LHCN-M2 (cell line): Measurements from ENCODE around the gene ERBB4. TPM values are rescaled to one million over a fixed set of nuclear protein-coding genes. Genes with fewer than 3 reads are reported as not detected.

Experiments used
- DNase-seq: peaks from one replicate; pipeline ENCODE4 v3.0.0-alpha.2; 2012; ENCODE audit warnings: low read depth
- total RNA-seq: library from RNA; depleted of rRNA; stranded (reverse); fragments of >200 nt; gene quantifications from 2 replicates; pipeline ENCODE4 v1.2.3, GENCODE V29; 2014

ERBB4 gene
- total RNA-seq, 1 experiment from 2014 or later: not detected

DNA sequence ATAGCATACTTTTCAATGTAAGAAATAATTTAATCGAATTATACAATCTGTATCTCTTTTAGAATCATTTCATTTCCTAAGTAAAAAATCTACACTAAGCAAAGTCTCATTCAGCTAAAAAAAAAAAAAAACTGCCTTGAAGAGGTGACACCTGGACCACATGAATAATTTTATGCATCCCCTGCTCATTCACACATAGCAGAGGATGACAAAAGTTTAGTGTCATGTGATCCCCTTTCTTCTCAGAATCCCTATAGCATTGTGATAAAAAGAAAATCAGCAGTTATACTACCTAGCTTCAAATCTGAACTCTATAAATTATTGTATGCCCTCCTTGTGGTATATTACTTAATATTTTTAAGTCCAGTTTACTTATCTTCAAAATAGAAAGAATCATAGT lies 603.8 kb downstream of the ERBB4 start:
- no peak for DNase-seq

DNA sequence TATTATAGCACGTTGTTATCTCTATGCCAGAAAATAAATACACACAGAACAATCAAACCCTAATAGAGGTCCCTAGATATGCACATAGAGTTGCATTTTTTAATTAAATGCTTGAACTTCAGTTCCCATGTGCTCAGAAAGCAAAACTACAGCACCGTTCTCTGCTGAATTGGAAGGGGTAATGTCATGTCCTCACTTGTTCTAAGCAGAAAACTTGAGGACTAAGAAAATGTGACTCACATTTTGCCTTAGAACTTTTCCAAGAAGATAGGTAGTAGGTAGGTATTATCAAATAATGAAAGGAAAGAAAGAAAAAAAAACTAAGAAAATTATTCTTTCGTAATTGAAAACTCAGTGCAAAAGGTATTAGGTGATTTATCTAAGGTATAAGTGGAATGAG lies 607.3 kb downstream of the ERBB4 start:
- DNase-seq: no peak

DNA sequence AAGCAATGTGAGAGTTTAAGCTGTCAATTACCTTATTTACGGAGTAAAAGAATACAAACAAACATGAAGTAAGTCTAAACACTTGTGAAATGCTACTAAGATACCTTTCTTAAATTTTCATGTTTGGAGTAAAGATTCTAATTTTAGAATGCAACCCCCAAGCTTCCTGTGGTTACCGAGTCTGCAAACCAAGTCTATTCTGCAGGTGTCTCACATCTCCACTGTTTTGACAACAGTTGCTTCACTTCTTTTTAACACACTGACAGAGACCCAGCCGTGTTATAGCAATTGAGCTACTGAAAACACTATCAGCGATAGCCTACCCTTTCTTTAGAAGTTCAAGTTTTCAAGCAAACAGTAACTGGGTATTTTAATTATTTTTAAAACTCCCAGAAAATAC lies 608.3 kb downstream of the ERBB4 start:
- DNase-seq: no peak

DNA sequence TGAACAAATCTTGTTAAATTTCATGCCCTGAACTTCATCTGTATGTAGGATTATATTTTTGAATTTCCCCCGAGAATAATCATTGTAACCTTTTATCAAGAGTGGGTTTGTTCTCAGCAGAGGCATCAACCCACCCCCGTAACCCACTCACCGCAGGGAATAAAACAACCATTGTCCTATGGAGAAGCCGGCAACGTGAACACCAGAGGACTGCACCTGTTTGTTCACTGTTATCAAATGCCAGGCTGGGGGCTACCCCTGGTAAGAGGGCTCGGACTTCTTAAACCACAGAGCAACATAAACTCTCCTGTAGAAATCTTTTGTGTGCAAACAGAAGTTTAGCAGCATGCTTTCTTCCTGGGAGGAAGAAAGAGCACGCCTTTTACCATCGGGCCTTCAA lies 610.4 kb downstream of the ERBB4 start:
- DNase-seq: no peak

DNA sequence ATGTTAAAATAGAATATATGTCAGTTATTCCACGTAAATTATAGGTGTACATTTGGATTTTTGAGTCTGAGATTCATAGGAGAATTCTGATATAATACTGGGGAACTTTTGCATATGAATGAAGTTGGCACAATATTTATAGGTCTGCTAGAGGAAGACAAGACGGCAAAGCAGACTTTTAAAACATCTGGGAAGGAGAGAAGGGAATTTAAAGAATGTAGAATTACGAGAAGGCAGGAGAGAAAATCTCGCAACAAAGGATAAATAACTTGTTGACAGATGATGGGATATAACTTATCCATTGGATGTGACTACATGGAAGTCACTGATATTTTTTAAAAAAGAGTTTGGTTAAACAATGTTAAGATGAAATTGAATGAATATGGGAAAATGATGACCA lies 615.6 kb downstream of the ERBB4 start:
- no peak for DNase-seq

DNA sequence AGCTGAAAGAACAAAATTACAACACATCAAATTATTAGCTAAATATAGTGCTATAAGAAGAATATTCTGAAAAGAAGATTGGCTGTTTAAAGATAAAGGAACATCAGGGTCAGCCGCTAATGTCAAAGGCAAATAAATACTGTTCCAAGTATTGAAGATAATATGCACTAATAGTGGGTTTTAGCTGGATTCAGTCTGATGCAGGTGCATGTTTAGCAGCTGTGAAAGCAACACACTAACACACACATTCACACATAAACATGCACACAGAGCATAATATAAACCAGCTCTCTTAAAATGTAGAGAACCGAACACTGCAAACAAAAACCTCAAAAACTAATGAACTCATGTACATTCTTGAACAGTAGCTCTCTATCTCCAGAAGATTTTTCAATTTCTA lies 634.6 kb downstream of the ERBB4 start:
- no peak for DNase-seq

DNA sequence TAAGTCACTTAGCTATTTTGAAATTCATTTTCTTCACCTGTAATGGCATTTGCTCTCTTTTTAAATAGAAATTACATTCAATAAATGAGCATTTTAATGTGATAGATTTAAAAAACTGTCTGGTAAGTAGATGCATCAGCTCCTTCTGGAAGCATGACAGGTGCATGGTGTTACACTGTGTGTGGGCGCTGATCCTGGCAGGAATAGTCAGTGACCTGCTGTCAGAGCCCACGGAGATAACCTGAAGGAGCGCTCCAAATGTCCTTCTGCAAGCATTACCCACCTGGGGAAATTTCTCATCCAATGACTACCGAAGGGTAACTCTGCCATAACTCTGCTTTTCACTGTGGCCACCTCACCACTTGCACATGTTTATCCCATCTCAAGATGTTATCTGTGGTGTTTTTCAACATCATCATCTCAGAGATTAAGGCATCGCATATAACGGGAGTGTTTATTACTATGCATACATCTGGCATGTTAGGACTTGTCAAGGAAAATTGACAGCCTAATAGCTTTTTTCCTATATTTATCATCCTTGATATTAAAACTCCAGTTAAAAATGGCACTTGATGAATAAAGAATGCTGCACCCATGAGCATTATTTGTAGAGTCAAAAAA lies 637.3 kb downstream of the ERBB4 start:
- no peak for DNase-seq

DNA sequence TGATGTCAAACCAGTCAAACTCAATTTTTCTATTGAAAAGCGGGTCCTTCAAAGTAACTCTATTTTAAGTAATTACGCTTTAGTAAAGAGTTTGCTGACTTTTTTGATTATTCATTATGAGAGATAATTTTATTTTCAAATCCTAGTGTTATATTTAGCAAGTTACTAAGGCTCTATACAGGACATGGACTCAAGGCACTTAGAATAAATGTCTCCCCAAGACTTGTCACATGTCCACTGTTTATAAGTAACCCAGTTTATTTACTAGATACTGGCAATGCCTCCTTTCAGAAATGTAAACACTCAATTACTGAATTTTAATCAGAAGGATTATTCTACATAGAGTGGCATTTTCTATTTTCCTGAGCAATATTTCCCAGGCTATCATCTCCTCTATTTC lies 638.1 kb downstream of the ERBB4 start:
- no peak for DNase-seq

DNA sequence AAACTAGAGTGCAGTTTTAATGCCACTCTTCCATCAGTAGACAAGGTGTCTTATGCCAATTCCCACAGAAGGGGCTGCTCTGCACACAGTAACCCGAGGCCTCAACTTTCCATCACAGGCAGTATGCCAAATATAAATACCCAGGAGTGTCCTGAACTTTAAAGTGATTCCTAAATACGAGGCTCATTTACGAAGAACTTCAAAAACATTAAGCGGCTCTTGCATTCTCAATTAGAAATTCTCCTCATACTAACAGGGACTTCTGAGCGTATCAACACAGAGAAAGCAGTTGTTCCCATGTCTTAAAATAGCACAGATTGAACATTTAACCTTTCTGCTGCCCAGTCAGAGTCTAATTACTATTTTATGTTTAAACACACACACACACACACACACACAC lies 638.6 kb downstream of the ERBB4 start:
- DNase-seq: peak; percentile 2

DNA sequence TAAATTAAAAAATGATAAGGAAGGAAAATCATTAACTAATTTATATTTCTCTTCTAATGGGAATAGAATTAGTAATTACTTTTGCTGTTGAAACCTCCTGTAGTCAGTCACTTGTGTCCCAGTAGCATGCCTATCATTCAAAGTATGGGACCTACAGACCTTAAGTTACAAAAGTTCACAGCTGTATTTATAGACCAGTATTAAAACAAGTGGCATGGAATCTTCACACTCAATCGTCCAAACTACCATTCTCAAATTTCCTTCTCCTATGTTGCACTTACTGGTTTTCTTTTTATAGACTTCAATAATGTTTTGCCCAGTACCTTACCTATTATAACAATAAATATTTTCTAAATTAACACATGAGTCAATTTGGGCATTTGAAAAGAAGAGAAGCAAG lies 639.9 kb downstream of the ERBB4 start:
- no peak for DNase-seq

DNA sequence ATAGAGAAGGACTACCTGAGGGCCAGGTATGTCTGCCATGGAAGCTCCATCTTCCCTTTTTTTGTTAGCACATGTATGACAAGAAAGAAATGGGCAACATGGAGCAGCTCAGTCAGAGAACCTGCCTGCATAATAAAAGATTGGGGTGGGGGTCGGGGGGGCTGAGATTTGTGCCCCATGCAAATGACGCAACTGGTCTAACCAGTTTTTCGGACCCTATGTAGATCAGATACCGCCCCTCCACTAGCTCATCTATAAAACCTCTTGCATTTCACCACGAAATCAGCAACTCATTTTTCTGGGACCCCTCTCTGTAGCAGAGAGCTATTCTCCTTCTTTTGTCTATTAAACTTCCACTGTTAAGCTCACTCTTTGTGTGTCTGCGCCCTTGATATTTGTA lies 657.2 kb downstream of the ERBB4 start:
- no peak for DNase-seq

DNA sequence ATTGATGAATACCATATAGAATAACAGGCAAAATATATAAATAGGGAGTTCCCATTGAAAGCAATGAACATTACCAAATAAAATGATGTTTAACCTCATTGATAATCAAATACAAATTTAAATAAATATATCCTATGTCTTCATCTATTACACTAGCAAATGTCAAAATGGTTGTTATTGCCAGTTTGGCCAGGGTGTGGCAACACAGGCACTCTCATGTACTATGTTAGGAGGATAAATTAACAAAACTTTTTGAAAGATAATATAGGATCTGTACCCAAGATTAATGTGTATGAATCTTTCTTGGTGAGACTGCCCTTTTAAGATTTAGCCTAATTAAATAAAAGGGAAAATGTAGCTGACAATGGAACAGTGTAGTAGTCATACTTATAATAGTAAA lies 659.3 kb downstream of the ERBB4 start:
- peak; percentile 14 for DNase-seq

DNA sequence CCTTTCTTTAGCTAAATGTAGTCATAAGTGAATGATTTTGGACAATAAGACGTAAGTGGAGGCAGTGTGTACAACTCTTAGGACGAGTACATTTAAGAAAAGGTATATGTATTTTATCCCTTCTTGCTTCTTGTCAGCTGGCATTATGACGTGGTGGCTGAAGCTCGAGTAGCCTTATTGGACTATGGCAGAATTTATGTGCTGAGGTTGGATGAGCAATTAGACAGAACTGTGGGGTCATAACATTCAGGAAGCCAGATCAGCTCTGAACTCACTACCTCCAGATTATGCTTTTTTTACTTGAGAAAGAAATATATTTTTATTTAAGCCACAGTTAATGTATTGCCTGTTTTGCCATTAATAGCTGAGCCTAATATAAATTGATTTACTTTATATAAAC lies 661.5 kb downstream of the ERBB4 start:
- peak; percentile 13 for DNase-seq

DNA sequence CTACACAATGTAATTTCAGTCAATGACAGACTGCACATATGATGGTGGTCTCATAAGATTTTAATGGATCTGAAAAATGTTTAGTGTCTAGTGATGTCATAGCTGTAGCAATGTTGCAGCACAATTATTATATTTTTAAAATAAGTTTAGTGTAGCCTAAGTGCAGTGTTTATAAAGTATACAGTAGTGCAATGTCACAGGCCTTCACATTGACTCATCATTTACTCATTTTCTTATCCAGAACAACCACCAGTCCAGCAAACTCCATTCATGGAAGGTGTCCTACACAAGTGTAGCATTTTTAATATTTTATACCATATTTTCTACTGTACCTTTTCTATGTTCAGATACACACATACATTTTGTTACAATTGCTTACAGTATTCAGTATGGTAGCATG lies 663.1 kb downstream of the ERBB4 start:
- DNase-seq: no peak

DNA sequence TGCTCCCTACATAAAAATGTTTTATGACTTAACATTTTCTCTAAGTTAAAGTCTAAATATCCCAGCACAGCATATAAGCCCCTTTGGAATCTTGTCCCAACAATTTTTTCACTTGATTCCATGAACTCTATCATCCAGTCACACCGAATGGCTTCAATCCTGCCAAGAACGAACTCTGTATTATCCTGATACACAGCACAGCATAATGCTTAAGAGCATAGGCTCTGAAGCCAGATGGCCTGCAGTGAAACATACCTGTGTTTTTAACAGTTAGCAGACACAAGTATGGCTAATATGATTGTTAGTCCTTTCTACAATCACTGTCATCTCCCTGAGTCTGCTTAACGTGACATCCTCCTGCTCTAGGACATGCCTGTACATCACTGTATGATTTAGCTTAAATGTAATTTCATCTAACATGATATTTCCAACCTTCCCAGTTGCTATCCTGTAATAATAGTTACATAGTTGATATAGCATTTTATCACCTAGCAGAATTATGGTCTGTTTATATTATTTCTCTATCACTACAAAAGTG lies 669.5 kb downstream of the ERBB4 start:
- DNase-seq: no peak

DNA sequence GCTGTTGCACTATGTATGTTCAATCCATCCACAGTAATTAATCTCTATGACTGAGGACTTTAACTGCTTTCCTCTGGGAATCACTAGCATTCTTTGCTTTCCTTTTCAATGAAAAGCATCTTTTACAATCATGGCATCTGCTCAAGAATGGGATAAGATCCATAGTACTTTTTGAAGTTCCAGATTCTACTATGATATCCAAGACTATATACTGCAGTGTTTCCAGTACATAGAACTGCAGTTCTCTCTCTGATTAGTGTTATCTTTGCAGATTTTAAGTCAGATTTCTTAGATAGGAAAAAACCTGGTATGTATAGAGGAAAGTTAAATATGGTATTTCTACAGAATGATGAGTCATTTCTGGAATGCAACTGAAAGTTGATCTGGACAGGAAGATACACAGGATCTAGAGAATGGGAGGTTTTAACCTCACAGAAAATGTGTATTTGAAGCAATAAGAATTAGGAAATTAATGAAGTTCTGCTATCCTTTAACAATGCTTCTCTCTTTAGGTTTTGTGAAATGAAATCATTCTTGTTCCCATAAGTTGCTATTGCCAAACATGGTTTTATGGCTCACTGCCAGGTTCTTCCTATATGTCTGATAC lies 670.7 kb downstream of the ERBB4 start:
- DNase-seq: peak; percentile 35

DNA sequence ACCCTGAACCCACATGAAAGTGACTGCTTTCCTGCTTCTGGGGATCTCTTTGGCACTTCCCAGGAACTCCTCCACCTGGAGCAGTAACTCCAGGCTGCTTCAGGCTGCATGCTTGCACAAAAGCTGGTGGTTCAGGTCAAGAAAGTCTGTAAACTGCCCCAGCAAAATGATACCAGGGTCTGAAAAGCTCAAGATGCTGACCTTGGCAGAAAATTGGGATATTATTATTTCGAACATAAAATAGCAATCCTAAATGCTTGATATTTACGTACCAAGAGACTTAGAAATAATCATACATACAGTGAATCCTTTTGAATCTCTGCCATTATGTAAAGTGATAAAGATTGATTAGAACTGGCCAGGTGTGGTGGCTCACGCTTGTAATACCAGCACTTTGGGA lies 674.3 kb downstream of the ERBB4 start:
- DNase-seq: no peak

DNA sequence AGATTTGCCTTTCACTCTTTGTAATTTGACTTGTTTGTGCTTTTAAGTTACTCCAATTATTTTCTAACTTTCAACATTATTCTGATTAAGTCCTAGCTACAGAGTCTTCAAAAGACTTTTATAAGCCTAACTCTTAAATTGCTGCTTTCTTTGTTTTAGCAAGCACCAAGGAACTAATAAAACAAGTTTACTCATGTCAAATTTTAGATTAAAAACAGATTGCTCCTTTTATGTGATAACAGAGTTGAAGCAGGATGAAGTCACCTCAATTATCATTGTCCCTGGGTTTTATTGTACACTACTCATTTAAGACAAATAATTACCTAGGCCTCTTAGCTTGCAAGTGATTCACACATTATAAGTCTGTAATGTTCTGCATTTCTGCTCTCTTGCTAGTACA lies 678.4 kb downstream of the ERBB4 start:
- DNase-seq: no peak

DNA sequence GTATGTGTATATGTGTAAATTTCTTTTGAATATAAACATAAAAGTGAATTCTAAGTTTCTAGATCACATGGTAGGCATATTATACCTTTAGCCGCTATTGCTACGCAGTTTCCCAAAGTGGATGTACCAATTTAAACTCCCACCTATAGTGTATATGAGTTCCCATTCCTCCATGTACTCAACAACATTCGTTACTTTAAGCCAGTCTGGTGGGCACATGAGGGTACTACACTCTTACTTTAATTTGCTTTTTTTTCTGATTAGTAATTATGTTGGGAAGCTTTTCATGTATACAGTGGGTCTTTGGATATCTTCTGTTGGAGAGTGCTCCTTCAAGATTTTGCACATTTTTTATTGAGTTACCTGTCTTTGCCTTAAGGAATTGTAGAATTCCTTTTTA lies 683.8 kb downstream of the ERBB4 start:
- DNase-seq: no peak

DNA sequence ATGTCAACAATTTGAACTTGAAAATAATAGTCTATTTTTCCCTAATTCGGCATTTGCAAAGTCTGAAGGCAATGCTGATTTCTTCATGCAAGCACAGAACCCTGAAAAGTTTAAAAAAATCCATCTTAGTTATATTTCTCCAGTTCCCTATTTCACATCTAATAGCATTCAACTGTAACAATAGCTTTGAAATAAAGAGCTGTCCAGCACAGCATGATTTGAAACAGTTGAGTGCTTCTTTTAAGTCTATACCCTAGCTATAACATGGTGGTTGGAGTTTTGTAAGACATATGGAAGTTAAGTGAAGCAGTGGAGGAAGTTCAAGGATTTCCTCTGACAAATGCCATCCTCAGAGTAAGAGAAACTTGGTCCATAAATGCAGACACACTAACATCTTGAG lies 691.9 kb downstream of the ERBB4 start:
- no peak for DNase-seq

DNA sequence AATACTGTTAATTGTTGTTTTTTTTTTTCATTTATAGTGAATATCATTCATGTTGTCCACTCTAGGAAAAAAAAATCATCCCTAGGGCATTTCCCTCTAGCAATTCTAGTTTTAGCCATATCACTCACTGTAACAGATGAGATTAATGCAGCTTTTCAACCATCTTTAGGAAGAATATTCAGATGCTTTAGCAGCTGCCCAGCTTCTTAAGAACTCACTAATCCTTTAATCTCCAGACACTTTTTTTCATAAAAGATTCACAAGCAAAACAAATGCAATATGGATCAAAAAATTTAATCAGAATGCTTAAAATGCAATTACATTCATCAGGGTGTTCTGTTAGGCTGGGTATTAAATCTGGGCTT lies 692.6 kb downstream of the ERBB4 start:
- no peak for DNase-seq

DNA sequence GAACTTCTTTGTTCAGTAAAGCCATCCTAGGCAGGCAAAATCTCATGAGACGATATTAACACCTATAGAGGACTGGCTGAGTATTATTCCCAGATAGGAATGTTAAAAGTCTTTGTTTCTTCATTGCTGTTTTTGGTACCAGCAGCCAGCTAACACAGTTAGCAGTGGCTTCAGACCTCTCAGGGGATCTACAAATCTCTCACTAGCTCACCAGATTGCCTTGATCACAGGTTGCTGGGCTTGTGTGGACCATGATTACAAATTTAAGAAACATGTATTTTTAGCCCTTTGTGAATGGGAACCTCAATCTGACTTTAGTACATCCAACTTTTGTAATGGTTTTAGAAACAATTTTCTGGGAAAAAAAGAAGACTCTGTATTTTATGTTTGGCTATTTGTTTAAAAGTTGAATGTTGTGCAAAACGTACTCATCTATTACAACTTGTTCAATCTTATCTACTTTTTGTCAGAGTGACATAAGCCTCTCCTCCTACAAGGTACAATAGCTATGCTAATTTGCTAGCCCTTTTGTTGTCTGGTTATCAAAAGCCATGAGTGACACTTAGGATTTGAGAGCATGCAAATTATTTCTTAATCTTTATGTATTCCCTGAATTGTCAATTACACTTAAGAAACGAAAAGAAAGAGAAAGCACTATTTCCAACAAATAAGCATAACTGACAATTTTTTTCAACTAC lies 693.1 kb downstream of the ERBB4 start:
- DNase-seq: no peak

DNA sequence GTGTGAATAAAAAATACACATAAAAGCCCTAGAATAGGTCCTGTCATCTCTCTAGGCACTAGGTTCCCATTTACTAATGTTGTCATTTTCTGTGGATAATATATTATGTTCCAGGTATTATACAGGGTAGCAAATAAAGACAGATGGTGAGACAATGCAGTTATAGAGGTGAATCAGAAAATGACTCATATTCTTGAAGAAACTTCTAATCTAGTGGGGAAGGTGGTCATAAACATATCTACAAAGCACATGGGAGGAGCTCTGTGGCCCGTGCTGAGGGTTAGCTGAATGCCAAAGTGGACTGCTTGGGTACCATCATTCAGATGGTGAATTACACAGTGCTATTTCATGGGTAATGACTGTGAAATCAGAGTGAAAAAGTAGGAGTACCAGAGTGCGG lies 700.9 kb downstream of the ERBB4 start:
- no peak for DNase-seq
